ENCODE measurements around the gene TBC1D9.

DNA sequence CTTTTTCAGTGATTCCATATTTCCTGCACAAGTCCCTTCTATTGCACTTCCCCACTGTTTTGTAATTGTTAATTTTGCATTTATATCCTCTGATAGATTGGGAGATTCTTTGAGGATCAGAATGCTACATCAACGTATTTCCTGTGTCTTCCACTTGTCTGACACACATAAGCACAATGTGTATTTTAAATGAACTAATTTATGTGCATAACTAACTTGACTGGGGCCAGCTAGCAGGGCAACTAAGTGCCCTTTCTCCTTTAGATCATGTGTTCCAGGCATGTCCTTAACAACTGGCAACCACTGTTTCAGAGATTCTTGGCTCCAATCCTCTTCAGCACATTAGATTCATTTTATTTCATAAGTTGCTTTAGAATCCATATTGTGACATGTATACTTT lies 171.7 kb downstream of the TBC1D9 start:
- TF ChIP-seq SIN3A (IDR thresholded peaks at IDR 0.05; ENCODE audit: borderline replicate concordance, low read depth, low read length) (no peak), EP300 (IDR thresholded peaks at IDR 0.05; ENCODE audit: borderline replicate concordance in 1 of 2, low read depth in 1 of 2, low read length in 1 of 2) (no peak), TAF1 (IDR thresholded peaks at IDR 0.05; ENCODE audit: borderline replicate concordance, low read depth, low read length) (no peak), GABPA (IDR thresholded peaks at IDR 0.05; ENCODE audit: low read depth) (no peak), ELF1 (IDR thresholded peaks at IDR 0.05) (no peak), CTCF (IDR thresholded peaks at IDR 0.05) (no peak), RCOR1 (IDR thresholded peaks at IDR 0.05; ENCODE audit: low read length) (no peak), YY1 (IDR thresholded peaks at IDR 0.05; ENCODE audit: low read depth) (no peak), POLR2AphosphoS5 (IDR thresholded peaks at IDR 0.05; ENCODE audit: low read depth, low read length) (no peak)

Data from SK-N-SH (cell line).